GM12801 (cell line): ENCODE results near the gene CRIM1.

ENCODE experiments used
- TF ChIP-seq, protein P1 (sequence below): IDR thresholded peaks from one replicate; pipeline ENCODE4 v1.5.1; 2011; ENCODE audit warnings: control low read depth; ENCODE audit not compliant: insufficient read length; ENCODE audit errors: extremely low read depth

CRIM1 gene

DNA sequence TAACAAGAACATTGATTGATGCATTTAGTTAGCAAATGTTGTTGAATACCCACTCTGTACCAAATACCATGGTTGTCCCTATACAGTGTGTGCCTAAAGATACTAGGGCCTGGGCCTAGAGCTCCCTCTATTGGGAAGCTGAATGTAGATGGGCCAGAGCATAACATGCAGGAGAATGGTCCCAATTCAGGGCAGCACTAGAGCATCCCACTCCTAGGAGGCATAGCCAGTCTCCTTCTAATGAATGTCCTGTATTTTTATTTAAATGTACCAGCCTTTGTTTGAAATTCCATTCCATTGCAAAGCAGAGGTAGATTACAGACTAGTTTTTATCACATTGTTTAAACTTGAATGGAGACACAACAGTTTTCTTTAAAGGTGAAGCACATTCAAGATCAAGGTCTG, 151.8 kb downstream of the CRIM1 start:
- TF ChIP-seq, protein P1, sequence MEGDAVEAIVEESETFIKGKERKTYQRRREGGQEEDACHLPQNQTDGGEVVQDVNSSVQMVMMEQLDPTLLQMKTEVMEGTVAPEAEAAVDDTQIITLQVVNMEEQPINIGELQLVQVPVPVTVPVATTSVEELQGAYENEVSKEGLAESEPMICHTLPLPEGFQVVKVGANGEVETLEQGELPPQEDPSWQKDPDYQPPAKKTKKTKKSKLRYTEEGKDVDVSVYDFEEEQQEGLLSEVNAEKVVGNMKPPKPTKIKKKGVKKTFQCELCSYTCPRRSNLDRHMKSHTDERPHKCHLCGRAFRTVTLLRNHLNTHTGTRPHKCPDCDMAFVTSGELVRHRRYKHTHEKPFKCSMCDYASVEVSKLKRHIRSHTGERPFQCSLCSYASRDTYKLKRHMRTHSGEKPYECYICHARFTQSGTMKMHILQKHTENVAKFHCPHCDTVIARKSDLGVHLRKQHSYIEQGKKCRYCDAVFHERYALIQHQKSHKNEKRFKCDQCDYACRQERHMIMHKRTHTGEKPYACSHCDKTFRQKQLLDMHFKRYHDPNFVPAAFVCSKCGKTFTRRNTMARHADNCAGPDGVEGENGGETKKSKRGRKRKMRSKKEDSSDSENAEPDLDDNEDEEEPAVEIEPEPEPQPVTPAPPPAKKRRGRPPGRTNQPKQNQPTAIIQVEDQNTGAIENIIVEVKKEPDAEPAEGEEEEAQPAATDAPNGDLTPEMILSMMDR = peak; percentile 52

DNA sequence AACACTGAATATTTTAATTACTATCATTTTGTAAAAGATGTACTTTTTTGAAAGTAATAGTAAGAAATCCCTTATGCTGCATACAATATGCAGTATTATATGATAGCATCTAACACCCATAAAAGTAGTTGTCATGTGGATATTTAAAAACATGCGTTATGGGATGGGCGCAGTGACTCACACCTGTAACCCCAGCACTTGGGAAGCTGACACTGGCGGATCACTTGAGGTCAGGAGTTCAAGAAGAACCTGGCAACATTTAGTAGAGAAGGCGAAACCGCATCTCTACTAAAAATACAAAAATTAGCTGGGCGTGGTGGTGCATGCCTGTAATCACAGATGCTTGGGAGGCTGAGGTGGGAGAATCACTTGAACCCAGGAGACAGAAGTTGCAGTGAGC, 153.5 kb downstream of the CRIM1 start:
- TF ChIP-seq, protein P1 = no peak

DNA sequence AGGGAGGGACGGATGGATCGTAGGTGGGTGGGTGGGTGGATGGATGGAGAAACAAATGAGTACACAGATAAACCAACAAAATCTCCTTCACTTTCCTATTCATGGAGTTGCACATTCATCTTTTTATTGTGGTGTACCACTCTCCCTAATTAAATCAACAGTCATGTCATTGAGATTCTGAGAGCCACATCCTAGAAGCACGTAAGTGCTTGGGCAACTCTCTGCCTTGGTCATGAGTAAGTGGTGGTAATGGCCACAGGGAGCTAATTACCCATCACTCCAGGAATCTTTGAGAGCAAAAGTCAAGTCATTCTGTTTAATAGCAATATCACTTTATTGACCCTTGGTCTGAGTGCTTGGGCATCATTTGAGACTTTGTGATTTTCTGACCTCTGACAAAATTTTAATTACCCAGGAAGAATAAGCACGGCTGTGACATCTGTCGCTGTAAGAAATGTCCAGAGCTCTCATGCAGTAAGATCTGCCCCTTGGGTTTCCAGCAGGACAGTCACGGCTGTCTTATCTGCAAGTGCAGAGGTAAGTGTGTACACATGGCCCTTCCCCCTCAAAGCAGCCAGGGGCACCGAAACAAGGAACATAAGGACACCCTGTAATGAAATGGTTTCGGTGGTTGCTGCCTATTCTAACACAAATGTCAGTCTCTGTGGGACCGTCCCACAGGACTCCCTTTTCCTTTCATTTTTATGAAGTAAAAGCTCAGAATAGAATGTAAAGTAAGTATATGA, 156.5 kb downstream of the CRIM1 start:
- TF ChIP-seq, protein P1 = no peak

DNA sequence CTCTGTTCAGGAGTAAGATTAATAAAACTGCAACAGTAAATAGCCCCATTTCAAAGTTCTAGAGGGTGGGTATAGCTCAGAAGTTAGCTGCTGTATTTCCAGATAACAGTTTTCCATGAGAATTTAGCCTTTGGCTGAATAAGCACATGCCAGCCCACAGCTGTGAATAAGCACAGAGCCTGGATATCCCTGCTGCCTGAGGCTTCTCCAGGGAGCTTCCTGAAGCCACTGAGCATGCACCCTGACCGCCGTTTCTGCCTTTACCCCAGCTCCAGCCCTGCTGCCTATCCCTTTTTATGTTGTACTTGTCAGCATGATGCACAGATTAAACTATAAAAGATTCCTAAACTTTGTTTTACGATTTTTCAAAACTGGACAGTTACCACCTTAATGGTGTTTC, 157.1 kb downstream of the CRIM1 start:
- TF ChIP-seq, protein P1 = no peak

DNA sequence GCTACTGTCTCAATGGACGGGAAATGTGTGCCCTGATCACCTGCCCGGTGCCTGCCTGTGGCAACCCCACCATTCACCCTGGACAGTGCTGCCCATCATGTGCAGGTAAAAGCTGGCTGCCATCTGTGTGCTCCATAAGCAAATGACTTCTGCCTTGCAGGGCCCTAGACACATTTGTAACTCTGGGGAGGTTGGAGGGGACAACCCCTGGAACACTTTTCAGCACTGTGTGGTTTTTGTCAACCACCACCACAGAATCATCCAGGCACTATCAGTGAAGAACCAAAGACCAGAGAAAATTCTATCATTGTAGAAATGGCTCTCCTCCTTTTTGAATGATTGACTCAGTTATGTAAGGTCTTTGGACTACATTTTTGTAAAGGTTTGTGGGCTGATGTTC, 158.1 kb downstream of the CRIM1 start:
- TF ChIP-seq, protein P1 = no peak

DNA sequence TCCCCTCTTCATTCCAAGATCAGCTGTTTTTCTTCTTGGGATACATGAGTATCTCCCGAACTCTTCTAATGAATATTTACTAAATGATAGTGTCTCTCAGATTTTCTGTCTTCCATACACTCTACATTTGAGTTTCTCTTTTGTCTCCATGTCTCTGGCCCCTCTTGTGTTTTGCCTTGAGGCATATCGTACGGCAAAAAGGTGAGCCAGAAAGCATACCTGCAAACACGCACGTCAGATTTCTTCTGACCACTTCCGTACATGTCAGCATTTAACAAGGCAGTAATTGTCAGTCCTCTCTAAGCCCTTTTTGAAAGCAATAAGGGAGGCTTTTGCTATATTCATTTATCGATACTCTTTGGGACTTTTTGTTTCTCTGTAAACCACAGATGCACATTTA, 160.0 kb downstream of the CRIM1 start:
- TF ChIP-seq, protein P1 = no peak

DNA sequence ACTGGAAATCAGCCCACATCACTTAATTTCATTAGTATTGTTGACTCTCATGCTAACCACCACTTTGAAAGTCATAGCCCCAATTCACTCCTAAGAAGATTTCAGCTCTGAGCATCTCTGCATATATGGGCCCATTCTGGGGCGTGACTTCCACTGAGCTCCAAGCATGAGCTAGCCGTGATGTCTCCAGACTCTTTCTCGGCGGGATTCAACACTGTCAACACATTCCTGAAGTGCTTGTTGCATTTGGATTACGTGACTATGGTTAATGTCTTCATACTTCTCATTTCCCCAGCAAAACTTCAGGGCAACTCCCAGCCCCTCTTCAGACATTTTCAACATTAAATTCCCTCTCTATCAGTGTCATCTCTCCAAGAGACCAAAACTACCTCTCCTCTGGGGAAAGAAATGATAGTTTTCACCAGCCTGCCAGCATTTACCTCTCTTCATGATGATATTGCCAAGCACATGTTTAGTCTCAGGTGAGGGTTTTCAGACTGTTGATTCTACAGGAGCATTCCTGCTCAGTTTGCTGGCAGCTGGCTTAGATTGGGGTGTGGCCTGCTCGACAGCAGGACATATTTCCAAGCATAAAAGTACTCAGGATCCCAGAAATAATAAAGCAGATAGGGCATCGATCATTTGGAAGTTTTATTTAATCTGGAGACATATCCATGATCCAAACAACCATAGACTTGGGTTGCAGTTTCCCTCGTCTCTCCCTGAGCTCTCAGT, 160.7 kb downstream of the CRIM1 start:
- TF ChIP-seq, protein P1 = no peak
